Measurements from ENCODE around the gene ADAM22.

The ADAM22 gene

DNA sequence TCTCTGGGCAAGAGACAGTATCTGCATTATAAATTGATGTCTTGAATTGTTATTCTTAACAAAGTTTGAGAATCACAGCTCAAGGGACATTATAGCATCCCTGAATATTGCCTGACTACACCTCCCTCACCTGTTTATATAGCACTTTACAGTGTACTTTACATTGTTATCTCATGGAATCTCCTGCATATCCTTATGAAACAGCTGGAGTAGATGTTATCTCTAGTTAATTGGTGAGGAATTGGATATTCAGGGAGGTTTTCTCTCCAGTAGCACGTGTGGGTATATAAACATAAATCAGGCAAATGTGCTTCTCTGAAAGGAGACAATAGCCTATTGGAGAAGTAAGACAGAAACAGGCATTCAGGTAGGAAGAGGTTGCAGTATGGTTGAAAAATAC, 168.6 kb downstream of the ADAM22 start:
- DNase-seq (ENCODE audit: low read depth in 3 of 3, low spot score in 1 of 3): no peak

GRCh38 chr7:88104732-88105131, 170.7 kb downstream of the ADAM22 start:
- no peak for DNase-seq (ENCODE audit: low read depth in 3 of 3, low spot score in 1 of 3)

DNA sequence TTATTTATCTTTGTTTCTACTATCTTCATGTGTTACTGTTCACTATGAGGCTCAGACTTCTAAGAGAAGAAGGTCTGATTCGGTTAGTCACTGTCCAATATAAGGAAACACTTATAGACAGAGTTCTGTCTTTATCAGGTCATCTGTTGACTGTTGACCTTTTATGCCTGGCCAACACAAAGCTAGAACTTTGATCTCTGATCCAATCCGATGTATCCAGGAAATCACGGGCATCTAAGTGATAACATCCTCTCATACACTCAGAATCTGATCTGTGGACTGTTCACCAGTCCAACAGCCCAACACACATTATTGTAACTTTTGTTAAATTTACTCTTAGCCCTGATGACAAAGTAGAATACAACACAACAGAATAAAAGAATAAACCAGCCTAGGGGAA, 171.2 kb downstream of the ADAM22 start:
- no peak for DNase-seq (ENCODE audit: low read depth in 3 of 3, low spot score in 1 of 3)

DNA sequence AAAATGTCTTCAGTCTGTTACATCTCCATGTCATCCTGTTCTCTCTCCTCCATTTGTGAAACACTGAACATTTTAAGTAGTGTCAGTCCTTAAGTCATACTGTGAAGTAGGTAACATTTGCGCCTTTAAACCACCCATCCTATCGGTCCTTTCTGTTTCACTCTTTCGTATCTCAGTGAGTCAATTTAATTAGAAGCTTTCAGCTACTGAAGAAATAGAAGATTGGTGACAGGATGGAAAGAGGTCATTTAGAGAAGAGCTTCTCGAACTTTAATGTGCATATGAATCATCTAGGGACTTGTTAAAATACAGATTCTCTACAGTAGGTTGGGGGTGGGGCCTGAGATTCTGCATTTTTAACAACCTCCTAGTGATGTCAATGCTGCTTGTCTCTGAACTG, 172.4 kb downstream of the ADAM22 start:
- DNase-seq (ENCODE audit: low read depth in 3 of 3, low spot score in 1 of 3): no peak

DNA sequence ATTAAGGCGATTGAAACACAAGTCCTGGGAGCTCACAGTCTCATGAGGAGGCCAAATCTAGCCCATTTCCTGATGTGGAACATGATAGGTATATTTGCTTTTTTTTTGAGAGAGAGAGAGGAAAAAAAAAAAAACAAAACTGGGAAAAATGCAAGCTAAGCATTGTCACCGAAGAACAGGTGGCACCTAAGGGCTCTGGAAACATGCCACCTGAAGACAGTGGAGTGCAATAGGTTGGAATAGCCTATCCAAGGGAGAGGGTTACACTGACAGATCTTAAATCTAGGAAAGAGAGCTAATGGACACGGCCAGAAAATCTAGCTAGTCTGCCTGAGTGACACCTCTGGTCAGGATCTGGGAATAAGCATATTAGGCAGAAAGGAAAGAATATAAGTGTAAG, 175.6 kb downstream of the ADAM22 start:
- DNase-seq (ENCODE audit: low read depth in 3 of 3, low spot score in 1 of 3): no peak

- no peak for DNase-seq (ENCODE audit: low read depth in 3 of 3, low spot score in 1 of 3)
Observed at GRCh38 chr7:88111140-88111743, 177.2 kb downstream of the ADAM22 start.

DNA sequence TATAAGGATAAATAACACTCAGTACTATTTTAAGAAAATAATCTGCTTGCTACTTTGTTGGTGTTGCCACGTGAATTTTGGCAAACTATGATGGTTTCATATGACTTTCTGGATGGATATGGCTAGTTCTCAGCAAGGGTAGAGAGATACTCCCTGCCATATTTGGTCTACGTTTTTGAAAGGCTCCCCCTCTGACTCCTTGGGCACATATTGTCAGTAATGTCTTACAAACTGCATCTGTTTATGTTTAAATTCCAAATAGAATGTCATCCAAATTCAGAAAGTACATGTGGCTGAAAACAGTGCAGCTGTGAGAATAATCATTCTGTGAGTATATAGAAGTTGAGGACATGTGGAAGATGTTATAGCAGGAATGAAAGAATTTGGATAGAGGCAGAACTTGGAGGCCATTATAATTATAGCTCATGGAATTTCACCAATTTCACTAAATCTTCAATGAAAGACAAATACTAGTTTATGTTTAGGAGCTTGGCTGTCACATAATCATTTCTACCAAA, 178.0 kb downstream of the ADAM22 start:
- DNase-seq (ENCODE audit: low read depth in 3 of 3, low spot score in 1 of 3): no peak

DNA sequence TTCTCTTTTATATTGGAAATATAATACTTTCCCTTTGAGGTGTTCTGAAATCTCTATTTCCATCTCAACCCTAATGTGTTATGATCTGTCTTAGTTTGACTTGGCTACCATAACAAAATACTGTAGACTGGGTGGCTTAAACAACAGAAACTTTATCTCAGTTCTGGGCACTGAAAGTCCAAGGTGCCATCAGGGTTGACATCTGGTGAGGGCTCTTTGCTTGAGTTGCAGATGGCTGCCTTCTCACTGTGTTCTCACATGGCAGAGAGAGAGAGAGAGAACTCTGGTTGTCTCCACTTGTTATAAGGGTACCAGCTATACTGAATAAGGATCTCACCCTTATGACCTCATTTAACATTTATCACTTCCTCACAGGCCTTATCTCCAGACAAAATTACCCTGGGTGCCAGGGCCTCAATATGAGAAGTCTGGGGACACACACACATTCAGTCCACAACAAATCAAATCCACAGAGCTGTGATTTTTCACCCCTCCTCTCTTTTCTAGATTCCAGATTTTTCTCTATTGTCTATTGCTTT, 181.3 kb downstream of the ADAM22 start:
- no peak for DNase-seq (ENCODE audit: low read depth in 3 of 3, low spot score in 1 of 3)

GRCh38 chr7:88115816-88116215, 181.8 kb downstream of the ADAM22 start:
- DNase-seq (ENCODE audit: low read depth in 3 of 3, low spot score in 1 of 3): no peak

GRCh38 chr7:88116235-88116795, 182.3 kb downstream of the ADAM22 start:
- no peak for DNase-seq (ENCODE audit: low read depth in 3 of 3, low spot score in 1 of 3)

GRCh38 chr7:88117325-88117724, 183.3 kb downstream of the ADAM22 start:
- DNase-seq (ENCODE audit: low read depth in 3 of 3, low spot score in 1 of 3): no peak

- no peak for DNase-seq (ENCODE audit: low read depth in 3 of 3, low spot score in 1 of 3)
Observed at GRCh38 chr7:88121335-88121734, 187.3 kb downstream of the ADAM22 start.

- no peak for DNase-seq (ENCODE audit: low read depth in 3 of 3, low spot score in 1 of 3)
Observed at GRCh38 chr7:88127637-88128290, 193.7 kb downstream of the ADAM22 start.

DNA sequence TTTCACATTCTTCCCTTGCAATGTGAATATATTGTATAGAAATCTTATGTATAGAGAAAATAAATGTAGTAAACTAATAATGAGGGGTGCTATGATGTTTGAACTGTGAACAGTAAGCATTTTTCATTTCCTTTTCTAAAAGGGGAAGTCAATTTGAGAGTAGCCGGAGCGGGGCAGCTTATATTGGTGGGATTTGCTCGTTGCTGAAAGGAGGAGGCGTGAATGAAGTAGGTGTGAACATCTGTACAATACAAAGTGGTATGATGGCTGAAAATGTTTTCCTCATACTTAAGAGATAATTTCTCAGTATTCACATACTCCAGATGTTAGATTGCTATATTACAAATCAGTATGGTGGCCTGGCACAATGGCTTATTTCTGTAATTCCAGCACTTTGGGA, 198.7 kb downstream of the ADAM22 start:
- DNase-seq (ENCODE audit: low read depth in 3 of 3, low spot score in 1 of 3): no peak

GRCh38 chr7:88140947-88141346, 206.9 kb downstream of the ADAM22 start:
- no peak for DNase-seq (ENCODE audit: low read depth in 3 of 3, low spot score in 1 of 3)

- DNase-seq (ENCODE audit: low read depth in 3 of 3, low spot score in 1 of 3): no peak
Observed at GRCh38 chr7:88141479-88141878, 207.4 kb downstream of the ADAM22 start.

- DNase-seq (ENCODE audit: low read depth in 3 of 3, low spot score in 1 of 3): no peak
Observed at GRCh38 chr7:88141953-88142352, 207.9 kb downstream of the ADAM22 start.

GRCh38 chr7:88146616-88147015, 212.6 kb downstream of the ADAM22 start:
- no peak for DNase-seq (ENCODE audit: low read depth in 3 of 3, low spot score in 1 of 3)

DNA sequence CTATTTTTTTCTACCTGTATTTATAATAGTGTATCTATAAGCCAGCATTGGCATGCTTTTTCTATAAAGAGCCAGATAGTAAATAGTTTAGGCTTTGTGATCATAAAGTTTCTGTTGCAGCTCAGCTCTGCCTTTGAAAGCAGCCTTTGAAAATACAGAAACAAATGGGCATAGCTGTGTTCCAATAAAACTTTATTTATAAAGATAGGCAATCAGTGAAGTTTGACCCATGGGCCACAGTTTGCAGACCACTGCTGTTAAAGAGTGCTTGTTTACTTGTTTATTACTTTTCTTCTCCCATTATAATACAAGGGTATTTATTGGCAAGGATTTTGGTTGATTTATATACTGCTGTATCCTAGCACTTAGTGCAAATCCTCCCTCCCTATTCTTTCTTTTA, 213.3 kb downstream of the ADAM22 start:
- no peak for DNase-seq (ENCODE audit: low read depth in 3 of 3, low spot score in 1 of 3)

DNA sequence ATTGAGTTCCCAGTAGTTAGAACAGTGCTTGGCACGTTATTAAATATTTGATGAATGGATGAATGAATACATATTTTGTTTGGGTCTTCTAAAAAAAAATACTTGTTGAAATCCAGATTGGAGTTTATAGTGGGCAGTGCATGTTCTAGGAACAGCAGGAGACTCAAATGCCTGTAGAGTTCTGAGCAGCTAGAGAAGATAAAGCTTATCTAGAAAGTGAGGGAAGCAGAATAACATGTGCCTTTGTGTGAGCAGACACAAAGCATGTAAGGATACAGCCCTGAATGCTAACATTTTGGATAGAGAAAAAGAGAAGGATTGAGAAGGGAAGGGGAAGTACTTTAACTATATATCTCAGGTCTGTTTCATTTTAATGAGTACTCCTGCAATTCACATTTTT, 213.9 kb downstream of the ADAM22 start:
- no peak for DNase-seq (ENCODE audit: low read depth in 3 of 3, low spot score in 1 of 3)

DNA sequence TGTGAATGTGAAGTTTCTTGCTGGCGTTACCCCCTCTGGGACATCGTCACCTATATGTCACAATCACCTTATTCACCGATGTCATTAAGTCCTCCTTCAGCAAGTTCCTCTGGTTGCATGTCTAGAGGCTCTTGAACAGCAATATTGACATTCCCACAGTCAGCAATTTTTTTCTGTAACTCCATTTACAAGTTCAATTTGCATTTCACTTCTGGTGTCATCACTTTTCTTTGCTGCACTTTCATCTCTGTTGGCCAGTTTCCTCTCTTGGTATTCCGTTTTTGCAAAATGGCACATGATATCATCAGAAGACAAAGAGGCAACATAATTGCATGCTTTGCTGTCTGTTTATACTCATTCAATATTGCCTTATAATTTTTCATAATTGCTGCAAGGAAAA, 216.0 kb downstream of the ADAM22 start:
- DNase-seq (ENCODE audit: low read depth in 3 of 3, low spot score in 1 of 3): no peak

DNA sequence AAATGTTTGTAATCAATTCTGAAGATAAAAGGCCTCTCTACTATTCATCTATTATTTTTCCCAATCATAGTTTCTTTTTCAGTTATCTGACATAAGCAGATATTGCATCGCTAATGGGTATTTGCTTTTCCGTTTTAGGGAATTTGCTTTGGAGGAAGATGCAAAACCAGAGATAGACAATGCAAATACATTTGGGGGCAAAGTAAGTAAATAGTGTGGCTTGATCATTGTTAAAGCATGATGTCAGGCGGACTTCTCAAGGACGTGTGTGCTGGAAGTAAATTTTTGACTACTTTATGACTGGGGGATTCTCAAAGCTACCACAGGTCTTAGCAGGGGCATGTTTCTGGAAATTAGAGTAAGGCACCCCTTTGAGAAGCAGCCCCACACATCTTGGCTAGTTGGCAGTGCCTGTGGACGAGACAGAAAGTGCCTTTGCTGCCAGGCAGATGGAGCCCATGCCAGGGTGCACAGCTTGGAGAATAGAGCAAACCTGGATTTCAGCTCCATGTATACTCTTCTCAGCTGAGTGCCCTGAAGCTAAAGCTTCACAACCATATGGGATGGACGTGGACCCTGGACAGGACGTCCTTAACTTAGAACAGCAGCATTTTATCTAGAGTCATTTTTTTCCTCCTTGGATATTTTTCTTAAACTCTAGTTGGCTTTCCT, 217.2 kb downstream of the ADAM22 start:
- no peak for DNase-seq (ENCODE audit: low read depth in 3 of 3, low spot score in 1 of 3)

Data from stimulated activated CD4-positive, alpha-beta T cell treated with anti-CD3 and anti-CD28 coated beads, TNF-alpha, amount 100 ng/mL, for 1 hour (primary cell).